PC-3 (cell line): Measurements from ENCODE around the gene TERB2. TPM values are rescaled to one million over a fixed set of nuclear protein-coding genes. Genes with fewer than 3 reads are reported as not detected.
"Not testable (repeated sequence)": the region's sequence is repeated elsewhere in the genome, so short reads cannot be mapped to it uniquely, and the experiment has no call there.

Source experiments
- ATAC-seq: fragments of 200-7000 bp; cut with Tn5 transposase; 2 replicates; pipeline ENCODE4 v1.9.1; 2020; ENCODE audit warnings: mild to moderate bottlenecking, moderate library complexity
- BruUV-seq: library from RNA; stranded (reverse); fragments of 400-500 nt; replicated peaks from 2 replicates; lab custom pipeline; 2021; lab: Mats Ljungman, UMichigan
- CTCF ChIA-PET: fragments of 300-600 bp; sonication (Branson Sonifier 250); formaldehyde crosslinking; loops from one replicate; lab custom pipeline; 2022; ENCODE audit warnings: antibody characterized with exemption; lab: Charles Lee
- POLR2A ChIA-PET: fragments of 300-600 bp; sonication (Branson Sonifier 250); formaldehyde crosslinking; loops from one replicate; lab custom pipeline; 2022; ENCODE audit warnings: antibody characterized with exemption; ENCODE audit not compliant: unreplicated experiment; lab: Charles Lee
- DNase-seq: peaks from one replicate; pipeline ENCODE4 v3.0.0-alpha.2; 2015
- H2AFZ ChIP-seq: fragments of 300-600 bp; sonication (generic); 2 replicates; pipeline ENCODE4 v1.6.0; 2016; ENCODE audit warnings: antibody characterized with exemption, low read length
- H3F3A ChIP-seq: fragments of 300-600 bp; sonication (generic); one replicate; pipeline ENCODE4 v1.6.0; 2017; ENCODE audit warnings: antibody characterized with exemption, low read length, control low read depth, mild to moderate bottlenecking; ENCODE audit not compliant: unreplicated experiment
- H3K27ac ChIP-seq: fragments of 300-600 bp; sonication (generic); 2 replicates; pipeline ENCODE4 v1.5.1; 2016; ENCODE audit warnings: mild to moderate bottlenecking, low read length
- H3K27me3 ChIP-seq: fragments of 300-600 bp; sonication (generic); 2 replicates; pipeline ENCODE4 v1.6.1; 2016; ENCODE audit warnings: low read length, mixed read lengths
- H3K36me3 ChIP-seq: fragments of 300-600 bp; sonication (generic); 2 replicates; pipeline ENCODE4 v1.6.1; 2016; ENCODE audit warnings: low read depth, mixed run types, low read length, mixed read lengths
- H3K4me1 ChIP-seq: fragments of 300-600 bp; sonication (generic); 2 replicates; pipeline ENCODE4 v1.5.1; 2016; ENCODE audit warnings: low read length; ENCODE audit not compliant: insufficient read depth
- H3K4me2 ChIP-seq: fragments of 300-600 bp; sonication (generic); 2 replicates; pipeline ENCODE4 v1.6.0; 2016; ENCODE audit warnings: low read length
- H3K4me3 ChIP-seq: fragments of 300-600 bp; sonication (generic); 2 replicates; pipeline ENCODE4 v1.5.1; 2016; ENCODE audit warnings: mild to moderate bottlenecking, low read length, mixed read lengths
- H3K79me2 ChIP-seq: fragments of 300-600 bp; sonication (generic); 2 replicates; pipeline ENCODE4 v1.6.1; 2017; ENCODE audit warnings: low read length, mixed read lengths
- H3K9ac ChIP-seq: fragments of 300-600 bp; sonication (generic); 2 replicates; pipeline ENCODE4 v1.6.0; 2016; ENCODE audit warnings: mild to moderate bottlenecking, low read length
- H3K9me2 ChIP-seq: fragments of 300-600 bp; sonication (generic); replicated peaks from 2 replicates; pipeline ENCODE4 v1.6.1; 2016; ENCODE audit warnings: mixed run types, low read length, mixed read lengths
- H3K9me3 ChIP-seq: fragments of 300-600 bp; sonication (generic); 2 replicates; pipeline ENCODE4 v1.6.1; 2016; ENCODE audit warnings: low read length, mixed read lengths
- H4K20me1 ChIP-seq: fragments of 300-600 bp; sonication (generic); 2 replicates; pipeline ENCODE4 v1.6.1; 2016; ENCODE audit warnings: low read length, mixed read lengths
- CTCF ChIP-seq: fragments of 300-600 bp; sonication (generic); conservative IDR thresholded peaks from 2 replicates; pipeline ENCODE4 v1.5.1; 2017; ENCODE audit warnings: antibody characterized with exemption, low read depth, mild to moderate bottlenecking, low read length
- EZH2 ChIP-seq: fragments of 300-600 bp; sonication (generic); IDR thresholded peaks from one replicate; pipeline ENCODE4 v1.6.1; 2017; ENCODE audit warnings: antibody characterized with exemption, mild to moderate bottlenecking, low read length; ENCODE audit not compliant: unreplicated experiment
- EZH2phosphoT487 ChIP-seq: fragments of 300-600 bp; sonication (generic); IDR thresholded peaks from 2 replicates; pipeline ENCODE4 v1.6.1; 2018; ENCODE audit warnings: mild to moderate bottlenecking, antibody characterized with exemption, low read length, borderline replicate concordance
- intact Hi-C: fragments of 100-400 bp; cut with micrococcal nuclease; formaldehyde crosslinking; loops from 2 replicates; pipeline ENCODE4 v1.9.0; 2023
- total RNA-seq: library from RNA; depleted of rRNA; stranded (reverse); fragments of >200 nt; gene quantifications from 2 replicates; pipeline ENCODE4 v1.2.3, GENCODE V29; 2014

TERB2 gene
- total RNA-seq, 1 experiment from 2014 or later: not detected

- H2AFZ ChIP-seq: no peak overlapping the region
- H3K79me2 ChIP-seq: no peaks in the 10 kb centered on the region
- no peaks in the 10 kb centered on the region for H3K36me3 ChIP-seq
- H3F3A ChIP-seq: no peaks in the 10 kb centered on the region
- ChIA-PET CTCF (interaction anchor here (0.5 to 0.6 kb wide), 2 partner anchors 628 to 903 kb away, joined by 4 to 5 read pairs; no protein-coding TSS in a partner anchor), POLR2A (no interaction called here)
- no peaks in the 10 kb centered on the region for H3K4me1 ChIP-seq
- DNase-seq (no peak), ATAC-seq (no peak)
- no peaks in the 10 kb centered on the region for H4K20me1 ChIP-seq
- intact Hi-C loops: loop anchor here (1.0 to 10.0 kb wide), 2 partner anchors 69 to 156 kb away; partner anchors contain the start of genes DUOX1 and DUOXA1
- no peak overlapping the region for H3K9ac ChIP-seq
- no peaks in the 10 kb centered on the region for H3K9me2 ChIP-seq
- H3K4me3 ChIP-seq: no peak overlapping the region
- H3K27ac ChIP-seq: no peak overlapping the region
- 0 out of 2 replicates have a peak, but pooled peaks cover 5% of the 10 kb centered on the region for H3K27me3 ChIP-seq
- BruUV-seq: no TSS peak
- TF ChIP-seq EZH2phosphoT487: no peak
- no peak for TF ChIP-seq EZH2
- TF ChIP-seq CTCF: no peak
- no peak overlapping the region for H3K4me2 ChIP-seq
- no peaks in the 10 kb centered on the region for H3K9me3 ChIP-seq
Measured at GRCh38 chr15:44968475-44968874, 12.0 kb downstream of the TERB2 start.

- Histone ChIP-seq H3K4me2 (no peak overlapping the region), H3K9me2 (no peaks in the 10 kb centered on the region), H3K9me3 (no peaks in the 10 kb centered on the region), H3K27ac (no peak overlapping the region), H3K4me3 (no peak overlapping the region), H3K36me3 (no peaks in the 10 kb centered on the region), H4K20me1 (no peaks in the 10 kb centered on the region), H3K27me3 (0 out of 2 replicates have a peak, but pooled peaks cover 13% of the 10 kb centered on the region), H2AFZ (no peak overlapping the region), H3F3A (no peaks in the 10 kb centered on the region), H3K9ac (no peak overlapping the region), H3K4me1 (no peaks in the 10 kb centered on the region), H3K79me2 (no peaks in the 10 kb centered on the region)
- CTCF ChIA-PET: no interaction called here
- no peak for DNase-seq
- no peak for ATAC-seq
- TF ChIP-seq EZH2phosphoT487 (no peak), EZH2 (no peak), CTCF (no peak)
- POLR2A ChIA-PET: no interaction called here
- intact Hi-C loops: no loop called here
- no TSS peak for BruUV-seq
Measured at GRCh38 chr15:44971036-44971435, 14.5 kb downstream of the TERB2 start.

GRCh38 chr15:44976183-44976582 lies 19.7 kb downstream of the TERB2 start:
- H3K27ac ChIP-seq, H3K4me2 ChIP-seq, ATAC-seq, H3K36me3 ChIP-seq, CTCF ChIA-PET, DNase-seq, H4K20me1 ChIP-seq, H3K9me2 ChIP-seq, H2AFZ ChIP-seq, H3K4me1 ChIP-seq, H3K79me2 ChIP-seq, BruUV-seq, H3K9ac ChIP-seq, POLR2A ChIA-PET, H3F3A ChIP-seq, H3K9me3 ChIP-seq, intact Hi-C loops, H3K4me3 ChIP-seq: not testable (repeated sequence)
- H3K27me3 ChIP-seq: peaks cover 30% of the 10 kb centered on the region; the same call in 1 of the 2 replicates

GRCh38 chr15:44977781-44978180 lies 21.3 kb downstream of the TERB2 start:
- H3K9me2 ChIP-seq, H3K4me2 ChIP-seq, CTCF ChIA-PET, H3K79me2 ChIP-seq, H3K4me3 ChIP-seq, H3K27ac ChIP-seq, BruUV-seq, intact Hi-C loops, H3K9me3 ChIP-seq, POLR2A ChIA-PET, H3K4me1 ChIP-seq, H3K9ac ChIP-seq, H4K20me1 ChIP-seq, ATAC-seq, H3K36me3 ChIP-seq, H3F3A ChIP-seq, DNase-seq, H2AFZ ChIP-seq: not testable (repeated sequence)
- peaks cover 30% of the 10 kb centered on the region; the same call in 1 of the 2 replicates for H3K27me3 ChIP-seq

- H2AFZ ChIP-seq, H3K4me2 ChIP-seq, H3K4me3 ChIP-seq, H3K36me3 ChIP-seq, H3K4me1 ChIP-seq, CTCF ChIA-PET, intact Hi-C loops, H3F3A ChIP-seq, H3K9ac ChIP-seq, H3K27ac ChIP-seq, DNase-seq, H3K9me3 ChIP-seq, H3K79me2 ChIP-seq, H3K9me2 ChIP-seq, BruUV-seq, ATAC-seq, H4K20me1 ChIP-seq, POLR2A ChIA-PET: not testable (repeated sequence)
- H3K27me3 ChIP-seq: peaks cover 21% of the 10 kb centered on the region; the same call in 1 of the 2 replicates
Measured at GRCh38 chr15:44979617-44980339, 23.3 kb downstream of the TERB2 start.
